Urinary bladder (tissue), 4 donors: Measurements from ENCODE around the gene PRPF38A. TPM values are rescaled to one million over a fixed set of nuclear protein-coding genes. Genes with fewer than 3 reads are reported as not detected.
A peak's percentile ranks its signal among the peaks of the same experiment; 100 is the strongest.

ENCODE experiments used
- DNase-seq: peaks from one replicate; pipeline ENCODE4 v3.0.0-alpha.2; 2015; ENCODE audit errors: extremely low spot score
- H3K27ac ChIP-seq: one replicate; pipeline ENCODE4 v1.5.1; 2013; ENCODE audit warnings: low read depth, mild to moderate bottlenecking, moderate library complexity
- H3K36me3 ChIP-seq: one replicate; pipeline ENCODE4 v1.6.1; 2013; ENCODE audit warnings: mild to moderate bottlenecking, moderate library complexity; ENCODE audit not compliant: insufficient read depth
- H3K4me1 ChIP-seq: one replicate; pipeline ENCODE4 v1.6.1; 2013; ENCODE audit warnings: mild to moderate bottlenecking, moderate library complexity; ENCODE audit not compliant: insufficient read depth
- H3K4me3 ChIP-seq: one replicate; pipeline ENCODE4 v1.5.1; 2013; ENCODE audit warnings: low read depth, low read length
- WGBS: extraction: QIAGEN DNeasy Blood & Tissue Kit; methylation state at CpG from one replicate; pipeline ENCODE4 v1.1.7; 2013; 5-methylcytosine and 5-hydroxymethylcytosine counted together
- polyA plus RNA-seq: library from polyadenylated mRNA; stranded (reverse); fragments of 200-250 nt; gene quantifications from one replicate; pipeline ENCODE4 v1.2.3, GENCODE V29; 2013
- total RNA-seq: library from RNA; depleted of rRNA; stranded (reverse); fragments of >200 nt; gene quantifications from one replicate; pipeline ENCODE4 v1.2.3, GENCODE V29; 2014
- donor health status: healthy with polysubstance abuse.
- donor health status: healthy.

The PRPF38A gene, protein sequence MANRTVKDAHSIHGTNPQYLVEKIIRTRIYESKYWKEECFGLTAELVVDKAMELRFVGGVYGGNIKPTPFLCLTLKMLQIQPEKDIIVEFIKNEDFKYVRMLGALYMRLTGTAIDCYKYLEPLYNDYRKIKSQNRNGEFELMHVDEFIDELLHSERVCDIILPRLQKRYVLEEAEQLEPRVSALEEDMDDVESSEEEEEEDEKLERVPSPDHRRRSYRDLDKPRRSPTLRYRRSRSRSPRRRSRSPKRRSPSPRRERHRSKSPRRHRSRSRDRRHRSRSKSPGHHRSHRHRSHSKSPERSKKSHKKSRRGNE
- total RNA-seq: 22.4 TPM
- 21.8 TPM for polyA plus RNA-seq

DNA sequence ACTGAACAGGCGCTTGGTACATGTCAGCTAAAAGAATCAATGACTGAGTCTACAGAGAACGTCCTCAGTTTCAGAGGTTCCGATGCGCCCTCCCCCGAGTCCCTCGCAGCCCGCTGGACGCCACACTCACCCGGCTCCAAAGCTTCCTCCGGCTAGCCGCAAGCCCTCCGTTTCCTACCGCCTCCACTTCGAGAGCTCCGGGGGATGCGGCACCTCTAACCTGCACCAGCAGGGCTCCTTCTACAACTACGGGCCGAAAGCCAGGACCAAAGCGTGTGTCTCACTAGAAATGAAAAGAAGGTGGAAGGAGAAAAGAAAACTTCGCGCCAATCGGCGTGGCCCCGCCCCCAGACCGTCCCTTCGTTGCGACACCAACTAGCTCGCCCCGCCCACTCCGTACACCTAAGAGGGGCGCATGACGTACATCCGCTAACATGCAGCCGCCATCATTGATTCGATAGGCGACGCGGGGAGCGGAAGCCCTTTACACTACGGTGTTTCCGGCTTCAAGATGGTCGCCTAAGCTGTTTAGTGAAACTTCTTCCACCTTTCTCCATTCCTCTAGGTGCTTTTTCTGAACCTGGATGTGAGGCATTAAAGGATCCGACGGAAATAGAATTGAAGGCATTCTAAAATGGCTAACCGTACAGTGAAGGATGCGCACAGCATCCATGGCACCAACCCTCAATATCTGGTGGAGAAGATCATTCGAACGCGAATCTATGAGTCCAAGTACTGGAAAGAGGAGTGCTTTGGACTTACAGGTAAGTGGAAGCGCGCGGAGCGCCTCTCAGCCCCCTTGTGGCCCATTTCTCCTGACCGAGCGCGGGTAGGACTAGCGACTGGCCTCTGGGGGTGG is at the start of gene PRPF38A, which contains the start of gene ORC1:
Gene PRPF38A, plus strand, starts transcription at position 487 of the 859 bp plus-strand sequence. Its CDS starts 148 bp downstream, at position 635.
Gene ORC1, minus strand, starts transcription at position 308 of the 859 bp plus-strand sequence. CDS start 2,200 bp downstream, outside the sequence.
- Histone ChIP-seq H3K4me3 (peak within 1 kb of the TSS; percentile 66), H3K36me3 (peaks cover 5% of the 10 kb centered on the region), H3K4me1 (peaks cover 2% of the 10 kb centered on the region), H3K27ac (peak within 1 kb of the TSS; percentile 86)
- DNase-seq: peak; percentile 93
- WGBS: under 1% methylated on average over 57 of the region's 57 CpGs

DNA sequence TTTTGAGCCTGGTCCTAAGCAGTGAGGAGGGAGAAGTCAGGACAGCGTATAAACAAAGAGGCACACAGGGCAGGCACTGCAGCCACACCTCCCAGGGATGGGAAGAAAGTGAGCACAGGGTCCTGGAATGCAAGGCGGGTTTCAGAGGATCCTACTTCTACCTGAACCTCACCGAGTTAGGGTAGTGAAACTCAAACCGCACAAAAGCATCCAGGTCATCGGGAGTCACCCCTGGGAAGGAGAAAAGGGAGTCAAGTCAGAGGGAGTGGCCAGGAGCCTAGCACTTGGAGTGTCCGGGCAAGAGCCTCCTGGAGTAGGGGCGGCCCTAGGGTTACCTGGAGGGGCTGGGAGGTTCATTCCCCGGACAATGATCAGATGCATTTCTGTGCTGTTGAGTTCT is 49.0 kb upstream of the PRPF38A start:
- no peaks in the 10 kb centered on the region for H3K4me1 ChIP-seq
- no peak overlapping the region for H3K27ac ChIP-seq
- WGBS: 95% methylated on average over 8 of the region's 8 CpGs
- DNase-seq: no peak
- no peak overlapping the region for H3K4me3 ChIP-seq
- H3K36me3 ChIP-seq: peaks cover 13% of the 10 kb centered on the region

DNA sequence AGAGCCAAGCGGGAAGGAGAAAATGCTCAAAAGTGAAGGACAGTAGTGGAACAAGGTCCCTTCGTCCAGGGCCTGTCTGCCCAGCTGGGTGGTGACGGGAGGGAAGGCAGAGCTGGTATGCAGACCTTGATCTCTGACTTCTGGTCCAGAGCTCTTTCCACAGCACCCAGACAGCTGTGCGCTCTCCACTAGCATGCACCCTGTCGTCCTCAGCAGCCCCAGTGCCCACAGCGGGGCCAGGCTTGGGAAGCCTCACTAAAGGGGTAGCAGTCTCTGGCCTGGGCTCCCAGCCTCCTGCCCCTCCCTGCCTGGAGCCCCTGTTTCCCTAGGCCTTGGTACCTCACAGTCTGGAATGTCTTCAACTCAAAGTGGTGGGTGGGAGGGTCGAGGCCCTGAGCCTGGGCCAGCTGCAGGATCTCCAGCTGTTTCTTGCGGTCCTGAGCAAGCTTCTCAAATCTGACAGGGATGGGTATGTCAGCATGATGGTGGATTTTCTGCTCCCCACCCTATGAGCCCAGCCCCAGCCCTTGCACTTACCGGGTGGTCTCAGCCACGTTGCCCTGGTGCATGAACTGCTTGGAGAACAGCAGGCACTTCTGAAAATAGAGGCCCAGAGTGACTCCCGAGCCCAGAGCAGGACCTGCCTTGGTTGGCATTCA is 48.4 kb upstream of the PRPF38A start:
- H3K4me1 ChIP-seq: no peaks in the 10 kb centered on the region
- no peak overlapping the region for H3K27ac ChIP-seq
- 87% methylated on average over 11 of the region's 11 CpGs for WGBS
- peaks cover 16% of the 10 kb centered on the region for H3K36me3 ChIP-seq
- DNase-seq: no peak
- no peak overlapping the region for H3K4me3 ChIP-seq

DNA sequence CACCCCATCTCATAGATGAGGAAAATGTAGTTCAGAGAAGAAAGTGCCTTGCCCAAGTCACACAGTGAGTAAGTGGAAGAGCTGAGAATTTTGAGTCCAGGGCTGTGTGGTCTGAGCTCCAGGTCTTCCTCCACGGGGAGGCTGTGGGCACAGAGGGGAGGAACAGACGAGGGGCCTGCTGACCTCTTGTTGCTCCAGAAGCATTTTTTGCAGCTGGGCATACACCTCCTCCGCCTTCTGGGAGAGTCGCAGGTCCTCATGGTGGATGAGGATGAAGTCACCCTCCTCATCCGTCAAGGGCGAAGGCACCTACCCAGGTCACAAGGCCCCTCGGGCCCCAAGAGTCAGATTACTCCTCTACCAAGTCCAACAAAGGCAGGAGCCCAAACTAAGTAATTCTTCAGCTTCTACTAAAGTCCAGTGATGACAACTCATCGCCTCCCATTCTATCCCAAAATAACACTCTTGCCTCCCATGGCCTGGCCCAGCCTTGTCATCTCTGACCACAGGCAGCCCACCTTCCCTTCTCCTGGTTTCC is 47.5 kb upstream of the PRPF38A start:
- no peak overlapping the region for H3K4me3 ChIP-seq
- 92% methylated on average over 8 of the region's 8 CpGs for WGBS
- no peak for DNase-seq
- H3K4me1 ChIP-seq: no peaks in the 10 kb centered on the region
- no peak overlapping the region for H3K27ac ChIP-seq
- peaks cover 17% of the 10 kb centered on the region for H3K36me3 ChIP-seq

DNA sequence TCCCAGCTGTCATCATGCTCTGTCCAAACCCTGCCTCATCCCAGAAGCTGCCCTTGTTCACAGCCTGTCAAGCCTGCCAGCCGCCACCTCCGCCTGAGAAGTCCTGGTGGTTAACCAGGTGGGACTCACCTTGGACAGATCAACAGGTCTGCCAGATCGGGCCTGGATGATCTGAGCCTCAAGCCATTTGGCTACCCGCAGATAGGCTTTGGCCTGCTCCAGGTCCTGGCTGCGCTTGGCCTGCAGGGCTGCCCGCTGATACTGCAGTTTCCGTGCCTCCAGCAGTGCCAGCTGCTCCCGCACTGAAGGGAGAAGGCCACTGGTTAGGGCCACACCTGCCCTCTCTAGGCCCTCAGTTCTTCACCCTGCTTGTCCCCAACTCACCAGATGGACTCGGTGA is 47.0 kb upstream of the PRPF38A start:
- 95% methylated on average over 9 of the region's 9 CpGs for WGBS
- Histone ChIP-seq H3K4me3 (no peak overlapping the region), H3K36me3 (peaks cover 17% of the 10 kb centered on the region), H3K4me1 (no peaks in the 10 kb centered on the region), H3K27ac (no peak overlapping the region)
- DNase-seq: no peak

DNA sequence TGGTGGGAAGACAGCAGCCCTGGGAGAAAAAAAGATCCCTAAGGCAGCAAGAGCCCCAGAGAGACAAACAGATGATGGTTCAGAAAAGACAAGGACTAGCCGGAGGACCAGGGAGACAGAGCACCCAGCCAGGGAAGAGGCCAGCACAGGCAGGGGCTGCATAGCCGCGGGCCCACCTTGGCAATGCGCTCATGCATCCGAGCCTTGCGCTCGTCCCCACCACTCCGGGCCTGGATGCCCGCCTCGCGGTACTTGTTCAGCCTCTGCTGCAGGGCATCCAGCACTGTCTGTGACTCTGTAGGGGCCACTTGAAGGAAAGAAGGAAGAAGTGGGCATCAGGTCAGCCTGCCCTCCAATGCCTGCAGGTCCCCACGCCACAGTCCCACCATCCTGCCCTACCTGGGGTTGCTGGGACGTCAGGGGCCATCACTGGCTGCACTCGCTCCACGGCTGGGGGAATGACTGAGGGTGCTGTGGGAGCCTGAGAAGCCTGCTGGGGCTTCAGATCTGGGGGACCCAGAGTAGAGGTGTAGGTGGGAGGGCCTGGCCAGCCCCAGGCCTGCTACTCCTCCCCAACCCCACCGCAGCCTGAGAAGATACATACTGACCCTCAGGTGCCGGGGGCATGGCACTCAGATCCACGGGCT is 45.4 kb upstream of the PRPF38A start:
- Histone ChIP-seq H3K4me1 (no peaks in the 10 kb centered on the region), H3K4me3 (no peak overlapping the region), H3K27ac (no peak overlapping the region), H3K36me3 (peaks cover 14% of the 10 kb centered on the region)
- DNase-seq: no peak
- WGBS: 96% methylated on average over 18 of the region's 18 CpGs

DNA sequence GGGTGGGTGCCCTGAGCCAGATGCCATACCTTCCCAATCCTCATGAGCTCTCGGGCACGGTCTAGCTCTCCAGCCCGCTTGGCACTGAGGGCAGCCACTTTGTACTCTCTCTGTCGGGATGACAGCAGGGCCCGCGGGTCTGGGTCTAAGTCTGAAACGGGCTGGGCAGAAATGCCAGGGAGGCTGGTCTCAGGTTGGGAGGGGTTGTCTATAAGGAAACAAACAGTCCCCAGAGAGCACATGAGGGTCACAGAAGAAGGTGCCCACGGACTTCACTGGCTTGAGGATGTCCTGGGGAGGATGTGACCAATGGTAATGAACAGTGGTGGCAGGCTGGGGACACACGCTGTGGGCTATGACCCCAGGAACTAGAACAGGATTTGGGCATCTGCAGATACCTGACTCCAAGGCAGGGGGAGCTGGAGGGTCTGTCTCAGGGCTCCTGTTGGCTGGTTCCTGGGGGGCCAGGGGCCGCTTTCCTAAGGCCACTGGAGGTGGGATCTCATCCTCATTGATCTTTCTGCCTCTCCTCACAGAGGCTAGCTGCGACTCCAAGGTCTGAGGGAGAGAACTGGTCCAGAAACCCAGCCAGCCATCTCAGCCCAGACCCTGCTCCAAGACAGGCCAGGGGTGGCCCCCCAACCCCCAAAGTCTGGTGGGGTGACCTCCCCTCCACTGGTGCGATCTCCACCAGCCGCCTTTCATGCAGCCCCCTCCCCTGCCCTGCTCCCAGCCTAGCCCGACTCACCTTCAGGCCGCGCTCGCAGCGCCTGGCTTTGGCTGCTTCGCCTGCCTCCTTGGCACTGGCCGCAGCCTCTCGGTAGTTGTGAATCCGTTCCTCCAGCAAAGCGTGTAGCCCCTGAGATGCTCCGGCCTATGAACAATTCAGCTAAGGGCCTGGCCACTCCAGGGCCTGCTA is 44.5 kb upstream of the PRPF38A start:
- peaks cover 13% of the 10 kb centered on the region for H3K36me3 ChIP-seq
- H3K4me3 ChIP-seq: no peak overlapping the region
- DNase-seq: no peak
- no peak overlapping the region for H3K27ac ChIP-seq
- H3K4me1 ChIP-seq: no peaks in the 10 kb centered on the region
- 94% methylated on average over 24 of the region's 24 CpGs for WGBS

DNA sequence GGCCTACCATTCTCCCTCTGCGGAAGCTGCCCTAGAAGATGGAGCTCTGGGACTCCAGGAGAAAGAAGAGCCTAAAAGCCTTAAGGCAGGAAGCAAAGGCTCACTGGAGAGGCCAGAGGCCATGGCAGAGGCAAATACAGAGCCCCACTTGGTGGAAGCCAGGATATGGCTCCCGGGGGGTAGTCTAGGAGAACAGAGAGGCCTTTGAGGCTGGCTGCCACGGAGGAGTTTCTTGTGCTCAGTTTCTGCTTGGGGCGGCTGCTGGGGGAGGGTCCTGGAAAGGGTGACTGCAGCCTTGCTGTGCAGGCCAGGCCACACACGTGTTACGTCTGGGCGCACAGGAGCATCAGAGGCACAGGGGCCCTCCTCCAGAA is 43.8 kb upstream of the PRPF38A start:
- Histone ChIP-seq H3K36me3 (peaks cover 13% of the 10 kb centered on the region), H3K27ac (no peak overlapping the region), H3K4me3 (no peak overlapping the region), H3K4me1 (no peaks in the 10 kb centered on the region)
- 89% methylated on average over 7 of the region's 7 CpGs for WGBS
- DNase-seq: no peak

DNA sequence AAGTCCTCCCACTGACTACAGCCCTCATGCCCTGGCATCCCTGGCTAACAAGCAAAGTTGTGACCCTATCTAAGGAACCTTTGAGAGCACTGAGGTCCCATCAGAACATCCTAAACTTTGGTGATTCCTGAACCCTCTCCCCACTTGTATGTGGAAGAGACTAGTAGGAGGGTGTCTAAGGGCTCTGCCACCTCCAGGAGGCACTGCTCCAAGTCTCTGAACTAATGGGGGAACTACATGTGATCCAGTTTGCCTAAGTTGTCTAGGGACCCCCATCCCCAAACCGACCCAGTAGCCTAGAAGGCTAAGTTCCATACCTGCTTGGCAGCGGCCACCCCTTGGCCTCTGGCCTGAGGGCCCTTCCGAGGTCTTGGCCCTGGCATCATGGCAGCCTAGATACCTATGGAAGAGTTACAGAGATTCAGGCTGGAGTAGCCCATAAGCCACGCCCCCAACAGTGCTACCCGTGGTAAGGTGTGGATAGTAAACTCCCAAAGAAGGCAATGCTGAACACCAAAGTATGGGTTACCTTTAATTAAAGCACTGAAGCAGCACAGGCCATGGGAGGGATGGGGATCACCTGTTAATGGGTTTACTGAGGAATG is 40.1 kb upstream of the PRPF38A start:
- H3K36me3 ChIP-seq: peaks cover 4% of the 10 kb centered on the region
- H3K4me3 ChIP-seq: no peak overlapping the region
- no peak for DNase-seq
- H3K27ac ChIP-seq: no peak overlapping the region
- 79% methylated on average over 5 of the region's 5 CpGs for WGBS
- H3K4me1 ChIP-seq: no peaks in the 10 kb centered on the region

DNA sequence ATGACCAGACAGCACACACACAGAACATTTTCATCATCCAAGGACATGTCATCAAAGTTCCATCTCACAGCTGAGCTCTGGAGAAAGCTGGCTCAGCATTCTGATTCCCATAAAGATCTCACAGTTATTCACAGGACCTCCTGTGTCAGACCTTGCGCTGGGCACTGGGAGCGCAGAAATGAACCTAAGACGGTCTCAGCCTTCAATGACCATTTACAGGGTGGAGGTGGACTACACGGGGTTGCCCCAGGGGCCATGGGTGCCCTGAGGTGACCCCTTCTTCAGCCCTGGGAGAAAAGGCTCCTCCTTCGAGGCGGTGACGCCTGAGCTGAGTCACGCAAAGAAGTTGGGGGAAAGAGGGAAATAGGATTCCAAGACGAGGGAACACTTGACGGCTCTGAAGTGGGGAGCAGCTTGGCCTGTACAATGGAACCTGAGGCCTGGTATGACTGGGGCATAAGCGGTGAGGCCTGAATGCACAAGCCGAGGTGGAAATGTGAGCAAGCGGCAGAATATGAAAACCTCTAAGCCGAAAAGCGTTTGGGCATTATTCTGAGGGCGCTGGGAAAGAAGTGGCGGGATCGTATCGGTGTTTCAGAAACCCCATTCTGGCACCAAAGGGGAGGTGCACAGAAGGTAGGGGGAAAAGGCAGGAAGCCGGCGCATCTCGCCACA is 39.2 kb upstream of the PRPF38A start:
- Histone ChIP-seq H3K4me1 (no peaks in the 10 kb centered on the region), H3K36me3 (peaks cover 4% of the 10 kb centered on the region), H3K27ac (peak overlapping the region; percentile 97), H3K4me3 (peak overlapping the region; percentile 94)
- DNase-seq: no peak
- 6% methylated on average over 22 of the region's 22 CpGs for WGBS

DNA sequence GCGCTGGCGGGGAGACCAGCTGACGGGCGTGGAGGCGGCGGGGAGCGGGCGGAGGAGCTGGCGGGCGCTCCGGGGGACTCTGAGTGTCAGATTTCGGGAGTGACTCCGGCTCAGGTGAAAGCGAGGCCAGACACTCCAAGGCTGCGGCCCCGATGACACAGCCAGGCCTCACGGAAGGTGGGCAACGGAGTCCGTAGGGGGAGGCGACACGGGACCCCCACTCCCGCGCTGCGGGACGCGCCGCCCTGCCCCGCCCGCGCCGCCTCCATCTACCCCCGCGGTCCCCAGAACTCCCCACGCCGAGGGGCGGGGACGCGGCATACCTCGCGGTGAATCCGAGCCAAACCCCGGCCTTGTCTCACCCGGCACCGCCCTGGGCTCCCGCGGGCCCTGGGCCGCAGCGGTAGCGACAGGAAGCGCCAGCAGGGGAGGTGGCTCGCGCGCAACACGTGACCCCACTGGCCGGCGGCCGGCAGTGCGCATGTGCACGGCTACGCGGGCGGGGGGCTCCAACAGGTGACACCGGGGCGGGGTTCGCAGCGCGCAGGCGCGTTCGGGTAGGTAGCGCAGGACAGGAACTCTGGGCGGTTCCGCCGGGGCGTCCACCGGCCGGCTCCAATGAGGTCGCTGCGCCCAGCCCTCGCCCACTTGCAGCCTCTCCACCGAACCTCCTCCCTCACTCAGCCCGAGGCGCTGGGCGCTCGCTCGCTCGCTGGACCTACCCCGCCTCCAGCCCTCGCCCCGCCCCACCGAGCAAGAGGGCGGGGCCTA is 38.5 kb upstream of the PRPF38A start, which contains the start of gene CC2D1B:
Gene CC2D1B, minus strand, starts transcription at position 460 of the 771 bp plus-strand sequence. CDS start 1,585 bp downstream, outside the sequence.
- under 1% methylated on average over 92 of the region's 92 CpGs for WGBS
- DNase-seq: peak; percentile 91
- peak within 1 kb of the TSS; percentile 94 for H3K4me3 ChIP-seq
- H3K4me1 ChIP-seq: no peaks in the 10 kb centered on the region
- H3K27ac ChIP-seq: peak within 1 kb of the TSS; percentile 97
- peaks cover 1% of the 10 kb centered on the region for H3K36me3 ChIP-seq
